SU-DHL-6 (cell line): ENCODE results near the gene DRGX.

Experiments used
- H2AFZ ChIP-seq: fragments of 200-600 bp; sonication (generic); 2 replicates; pipeline ENCODE4 v1.6.1; 2014; ENCODE audit warnings: low read depth, mild to moderate bottlenecking, moderate library complexity, mixed read lengths, antibody characterized with exemption, low read length; ENCODE audit not compliant: severe bottlenecking
- H3F3A ChIP-seq: fragments of 200-600 bp; shearing (Covaris generic); 2 replicates; pipeline ENCODE4 v1.6.0; 2016; ENCODE audit warnings: antibody characterized with exemption, mild to moderate bottlenecking; ENCODE audit not compliant: insufficient read depth
- H3K27ac ChIP-seq: fragments of 200-600 bp; sonication (generic); 2 replicates; pipeline ENCODE4 v1.5.1; 2016; ENCODE audit warnings: low read depth, mild to moderate bottlenecking, low read length, moderate library complexity, mixed read lengths
- H3K27me3 ChIP-seq: fragments of 200-600 bp; sonication (generic), shearing (Covaris generic); 2 replicates; pipeline ENCODE4 v1.6.0; 2014; ENCODE audit warnings: mild to moderate bottlenecking, low read length
- H3K36me3 ChIP-seq: fragments of 200-600 bp; sonication (generic); 2 replicates; pipeline ENCODE4 v1.6.1; 2014; ENCODE audit warnings: mild to moderate bottlenecking, low read length, mixed read lengths
- H3K4me2 ChIP-seq: fragments of 300-600, 200-600 bp; shearing (Covaris generic), sonication (generic); 2 replicates; pipeline ENCODE4 v1.6.0; 2014; ENCODE audit warnings: low read length, low read depth, mild to moderate bottlenecking; ENCODE audit not compliant: poor library complexity, severe bottlenecking
- H3K4me3 ChIP-seq: fragments of 200-600 bp; sonication (generic); 2 replicates; pipeline ENCODE4 v1.5.1; 2014; ENCODE audit warnings: antibody characterized with exemption, low read length, mild to moderate bottlenecking, mixed read lengths; ENCODE audit not compliant: insufficient read depth, poor library complexity, severe bottlenecking
- H3K79me2 ChIP-seq: fragments of 200-600 bp; sonication (generic); 2 replicates; pipeline ENCODE4 v1.6.1; 2014; ENCODE audit warnings: mild to moderate bottlenecking, low read length, moderate library complexity; ENCODE audit not compliant: insufficient read depth
- H3K9ac ChIP-seq: fragments of 200-600 bp; sonication (generic); 2 replicates; pipeline ENCODE4 v1.7.0; 2014; ENCODE audit warnings: mild to moderate bottlenecking, low read length
- H3K9me2 ChIP-seq: fragments of 200-600 bp; sonication (generic); replicated peaks from 2 replicates; pipeline ENCODE4 v1.6.1; 2014; ENCODE audit warnings: low read length; ENCODE audit not compliant: insufficient read depth
- H3K9me3 ChIP-seq: fragments of 200-600 bp; sonication (generic); 2 replicates; pipeline ENCODE4 v1.6.1; 2014; ENCODE audit warnings: low read length, mixed read lengths; ENCODE audit not compliant: insufficient read depth
- H4K20me1 ChIP-seq: fragments of 200-600 bp; sonication (generic); 2 replicates; pipeline ENCODE4 v1.6.1; 2014; ENCODE audit warnings: low read depth, mild to moderate bottlenecking, antibody characterized with exemption, low read length, moderate library complexity, mixed read lengths
- EZH2phosphoT487 ChIP-seq: fragments of 200-600 bp; sonication (generic), shearing (Covaris generic); conservative IDR thresholded peaks from 2 replicates; pipeline ENCODE4 v1.6.1; 2018; ENCODE audit warnings: mild to moderate bottlenecking, antibody characterized with exemption, low read length, moderate library complexity, mixed read lengths
- TF ChIP-seq, protein P1 (sequence below): fragments of 200-600 bp; sonication (generic); IDR thresholded peaks from one replicate; pipeline ENCODE4 v1.5.1; 2017; ENCODE audit warnings: antibody characterized with exemption, mild to moderate bottlenecking, low read length, moderate library complexity; ENCODE audit not compliant: insufficient read depth, poor library complexity, severe bottlenecking

Gene DRGX

DNA sequence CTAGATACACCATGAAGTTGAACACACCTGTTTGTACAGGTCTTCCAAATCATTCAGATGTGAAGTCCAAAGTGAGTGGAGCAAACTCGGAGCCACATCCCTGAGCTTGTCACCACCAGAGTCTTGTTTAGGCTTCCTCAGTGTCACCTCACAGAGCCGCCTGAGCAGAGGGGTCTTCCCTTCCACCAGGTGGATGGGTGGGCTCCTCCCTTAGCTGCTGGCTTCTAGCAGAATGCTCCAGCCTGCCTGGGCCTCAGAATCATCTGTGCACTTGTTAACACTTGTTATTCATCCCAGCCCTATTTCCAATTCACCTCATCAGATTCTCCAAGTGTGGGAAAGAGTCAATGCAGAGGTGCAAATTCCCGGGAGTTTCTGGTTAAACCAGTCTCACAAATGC lies 64.5 kb downstream of the DRGX start:
- H3K4me3 ChIP-seq, result no peak overlapping the region
- H3K4me2 ChIP-seq, result no peak overlapping the region
- no peaks in the 10 kb centered on the region for H3K36me3 ChIP-seq
- H3K9me2 ChIP-seq, result no peaks in the 10 kb centered on the region
- H3K9me3 ChIP-seq, result no peaks in the 10 kb centered on the region
- H3K27me3 ChIP-seq, result no peaks in the 10 kb centered on the region
- H2AFZ ChIP-seq, result no peak overlapping the region
- no peak overlapping the region for H3K9ac ChIP-seq
- H3K27ac ChIP-seq, result no peak overlapping the region
- H3F3A ChIP-seq, result no peaks in the 10 kb centered on the region
- no peaks in the 10 kb centered on the region for H3K79me2 ChIP-seq
- TF ChIP-seq, protein P1, sequence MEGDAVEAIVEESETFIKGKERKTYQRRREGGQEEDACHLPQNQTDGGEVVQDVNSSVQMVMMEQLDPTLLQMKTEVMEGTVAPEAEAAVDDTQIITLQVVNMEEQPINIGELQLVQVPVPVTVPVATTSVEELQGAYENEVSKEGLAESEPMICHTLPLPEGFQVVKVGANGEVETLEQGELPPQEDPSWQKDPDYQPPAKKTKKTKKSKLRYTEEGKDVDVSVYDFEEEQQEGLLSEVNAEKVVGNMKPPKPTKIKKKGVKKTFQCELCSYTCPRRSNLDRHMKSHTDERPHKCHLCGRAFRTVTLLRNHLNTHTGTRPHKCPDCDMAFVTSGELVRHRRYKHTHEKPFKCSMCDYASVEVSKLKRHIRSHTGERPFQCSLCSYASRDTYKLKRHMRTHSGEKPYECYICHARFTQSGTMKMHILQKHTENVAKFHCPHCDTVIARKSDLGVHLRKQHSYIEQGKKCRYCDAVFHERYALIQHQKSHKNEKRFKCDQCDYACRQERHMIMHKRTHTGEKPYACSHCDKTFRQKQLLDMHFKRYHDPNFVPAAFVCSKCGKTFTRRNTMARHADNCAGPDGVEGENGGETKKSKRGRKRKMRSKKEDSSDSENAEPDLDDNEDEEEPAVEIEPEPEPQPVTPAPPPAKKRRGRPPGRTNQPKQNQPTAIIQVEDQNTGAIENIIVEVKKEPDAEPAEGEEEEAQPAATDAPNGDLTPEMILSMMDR, result no peak
- H4K20me1 ChIP-seq, result no peaks in the 10 kb centered on the region

DNA sequence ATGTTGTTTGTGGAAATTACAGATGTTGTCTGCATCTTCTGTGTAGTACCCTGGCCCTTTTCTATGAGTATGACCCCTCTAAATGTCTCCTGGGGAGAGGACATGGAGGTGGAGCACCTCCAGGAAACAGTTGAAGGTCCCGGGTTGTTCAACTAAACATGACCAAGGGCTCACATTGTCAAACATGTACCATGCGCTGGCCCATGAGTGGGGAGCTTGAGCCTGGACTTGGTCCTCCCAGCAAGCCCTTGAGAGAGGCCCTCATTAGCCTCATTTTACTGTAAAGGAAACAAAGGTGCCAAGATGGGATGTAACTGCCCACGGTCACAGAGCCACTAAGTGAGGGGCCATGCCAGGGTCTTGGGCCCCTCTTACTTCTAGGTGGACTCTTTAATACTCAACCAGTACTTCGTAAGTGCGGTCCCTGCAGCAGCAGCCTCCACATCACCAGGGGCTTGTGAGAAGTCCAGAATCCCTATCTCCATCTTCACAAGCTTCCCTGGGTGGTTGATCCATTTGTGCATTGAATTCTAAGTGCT lies 65.7 kb downstream of the DRGX start:
- H3K27me3 ChIP-seq, result no peaks in the 10 kb centered on the region
- H4K20me1 ChIP-seq, result no peaks in the 10 kb centered on the region
- no peak overlapping the region for H3K4me2 ChIP-seq
- H2AFZ ChIP-seq, result no peak overlapping the region
- H3K79me2 ChIP-seq, result no peaks in the 10 kb centered on the region
- H3K9me2 ChIP-seq, result no peaks in the 10 kb centered on the region
- H3K9me3 ChIP-seq, result no peaks in the 10 kb centered on the region
- H3K9ac ChIP-seq, result no peak overlapping the region
- H3K4me3 ChIP-seq, result no peak overlapping the region
- H3K27ac ChIP-seq, result no peak overlapping the region
- no peaks in the 10 kb centered on the region for H3K36me3 ChIP-seq
- no peaks in the 10 kb centered on the region for H3F3A ChIP-seq
- no peak for TF ChIP-seq EZH2phosphoT487
- TF ChIP-seq, protein P1, result no peak

DNA sequence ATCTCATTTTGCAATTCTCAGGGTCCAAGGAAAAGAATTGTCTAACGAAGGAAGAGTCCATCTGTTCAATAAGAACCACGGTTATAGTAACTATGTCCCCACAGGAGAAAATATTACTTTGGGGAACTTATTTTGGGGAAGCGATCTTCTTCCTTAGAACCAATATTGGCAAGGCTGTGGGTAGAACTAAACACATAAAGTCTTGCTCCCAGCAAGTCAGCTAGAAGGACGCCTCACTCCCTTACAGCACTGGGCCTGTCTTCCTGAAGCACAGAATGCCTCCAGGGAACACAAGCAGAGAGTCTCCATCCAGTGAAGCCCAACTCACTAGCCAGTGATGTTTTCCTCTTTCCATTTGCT lies 66.8 kb downstream of the DRGX start:
- no peaks in the 10 kb centered on the region for H4K20me1 ChIP-seq
- H3K9me2 ChIP-seq, result no peaks in the 10 kb centered on the region
- no peaks in the 10 kb centered on the region for H3K79me2 ChIP-seq
- H2AFZ ChIP-seq, result no peak overlapping the region
- H3K27me3 ChIP-seq, result no peaks in the 10 kb centered on the region
- TF ChIP-seq EZH2phosphoT487, result no peak
- TF ChIP-seq, protein P1, result no peak
- H3K36me3 ChIP-seq, result no peaks in the 10 kb centered on the region
- no peaks in the 10 kb centered on the region for H3K9me3 ChIP-seq
- H3K9ac ChIP-seq, result no peak overlapping the region
- no peak overlapping the region for H3K4me2 ChIP-seq
- no peak overlapping the region for H3K4me3 ChIP-seq
- no peak overlapping the region for H3K27ac ChIP-seq
- no peaks in the 10 kb centered on the region for H3F3A ChIP-seq
